ENCODE measurements around the gene RNF34. TPM values are rescaled to one million over a fixed set of nuclear protein-coding genes. Genes with fewer than 3 reads are reported as not detected.

The RNF34 gene
- total RNA-seq, 1 experiment from 2014 or later: 66.4 TPM

- Histone ChIP-seq H2AK5ac (ENCODE audit: insufficient read length, low read length) (no peak overlapping the region), H2AFZ (ENCODE audit: low read length) (no peak overlapping the region), H3K4me2 (ENCODE audit: insufficient read depth, insufficient read length, low read length) (no peak overlapping the region), H3K23me2 (ENCODE audit: insufficient read length, low read depth, low read length, poor library complexity, severe bottlenecking) (no peaks in the 10 kb centered on the region), H3K79me2 (ENCODE audit: insufficient read depth, low read length) (no peaks in the 10 kb centered on the region), H4K20me1 (ENCODE audit: control insufficient read depth, insufficient read depth, insufficient read length) (no peaks in the 10 kb centered on the region), H3K9me3 (ENCODE audit: control insufficient read depth, low read depth, low read length) (no peaks in the 10 kb centered on the region), H2BK12ac (ENCODE audit: insufficient read length, low read depth, low read length) (no peak overlapping the region), H3K23ac (ENCODE audit: insufficient read length, low read depth, low read length) (no peak overlapping the region), H3K4ac (ENCODE audit: low read depth, low read length) (no peak overlapping the region), H4K8ac (replicated peaks; ENCODE audit: insufficient read length, low read depth, low read length) (no peak overlapping the region), H3K4me1 (ENCODE audit: insufficient read depth, low read length) (no peaks in the 10 kb centered on the region), H4K5ac (ENCODE audit: insufficient read length, low read depth, low read length) (no peak overlapping the region), H3K14ac (ENCODE audit: insufficient read depth, low read length) (no peak overlapping the region), H3K79me1 (ENCODE audit: insufficient read depth, low read depth, low read length, poor library complexity, severe bottlenecking) (no peaks in the 10 kb centered on the region), H3K56ac (ENCODE audit: insufficient read length, low read depth, low read length) (no peak overlapping the region), H2BK20ac (ENCODE audit: low read depth, low read length, poor library complexity, severe bottlenecking) (no peak overlapping the region), H3K9ac (ENCODE audit: extremely low read depth, insufficient read length, low read length) (no peak overlapping the region), H2BK120ac (ENCODE audit: low read depth, low read length, poor library complexity, severe bottlenecking) (no peak overlapping the region), H3K27ac (ENCODE audit: insufficient read length, low read depth, low read length) (no peak overlapping the region), H2BK15ac (ENCODE audit: low read depth, low read length) (no peak overlapping the region), H3T11ph (ENCODE audit: low read length) (no peak overlapping the region), H2BK5ac (ENCODE audit: insufficient read length, low read length) (no peak overlapping the region), H3K18ac (ENCODE audit: insufficient read length, low read depth, low read length) (no peak overlapping the region), H3K27me3 (ENCODE audit: insufficient read depth, low read length) (no peaks in the 10 kb centered on the region), H4K91ac (ENCODE audit: insufficient read length, low read depth, low read length) (no peak overlapping the region)
- Mint-ChIP-seq H3K36me3 (ENCODE audit: insufficient read depth in 1 of 3, low read depth in 3 of 3) (no peaks in the 10 kb centered on the region), H3K27me3 (ENCODE audit: low read depth) (no peaks in the 10 kb centered on the region; the same call in none of the 2 replicates), H3K9me3 (peaks cover 0 to 6% of the 10 kb centered on the region in 2 experiments; a peak in 1 of 5 replicates), H3K4me3 (no peak overlapping the region), H3K4me1 (no peaks in the 10 kb centered on the region), H3K27ac (no peak overlapping the region)
- TF ChIP-seq, protein P1, sequence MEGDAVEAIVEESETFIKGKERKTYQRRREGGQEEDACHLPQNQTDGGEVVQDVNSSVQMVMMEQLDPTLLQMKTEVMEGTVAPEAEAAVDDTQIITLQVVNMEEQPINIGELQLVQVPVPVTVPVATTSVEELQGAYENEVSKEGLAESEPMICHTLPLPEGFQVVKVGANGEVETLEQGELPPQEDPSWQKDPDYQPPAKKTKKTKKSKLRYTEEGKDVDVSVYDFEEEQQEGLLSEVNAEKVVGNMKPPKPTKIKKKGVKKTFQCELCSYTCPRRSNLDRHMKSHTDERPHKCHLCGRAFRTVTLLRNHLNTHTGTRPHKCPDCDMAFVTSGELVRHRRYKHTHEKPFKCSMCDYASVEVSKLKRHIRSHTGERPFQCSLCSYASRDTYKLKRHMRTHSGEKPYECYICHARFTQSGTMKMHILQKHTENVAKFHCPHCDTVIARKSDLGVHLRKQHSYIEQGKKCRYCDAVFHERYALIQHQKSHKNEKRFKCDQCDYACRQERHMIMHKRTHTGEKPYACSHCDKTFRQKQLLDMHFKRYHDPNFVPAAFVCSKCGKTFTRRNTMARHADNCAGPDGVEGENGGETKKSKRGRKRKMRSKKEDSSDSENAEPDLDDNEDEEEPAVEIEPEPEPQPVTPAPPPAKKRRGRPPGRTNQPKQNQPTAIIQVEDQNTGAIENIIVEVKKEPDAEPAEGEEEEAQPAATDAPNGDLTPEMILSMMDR (conservative IDR thresholded peaks at IDR 0.05): no peak
- no peak for DNase-seq
- no CpG with 5 or more reads among the region's 5 CpGs for WGBS (ENCODE audit: extremely low coverage, insufficient read length, low lambda C conversion rate)
These were observed 21.2 kb upstream of the RNF34 start for GRCh38 chr12:121378736-121379135.

Data from H9 (cell line).